ENCODE data around the gene KCNB1.

DNA sequence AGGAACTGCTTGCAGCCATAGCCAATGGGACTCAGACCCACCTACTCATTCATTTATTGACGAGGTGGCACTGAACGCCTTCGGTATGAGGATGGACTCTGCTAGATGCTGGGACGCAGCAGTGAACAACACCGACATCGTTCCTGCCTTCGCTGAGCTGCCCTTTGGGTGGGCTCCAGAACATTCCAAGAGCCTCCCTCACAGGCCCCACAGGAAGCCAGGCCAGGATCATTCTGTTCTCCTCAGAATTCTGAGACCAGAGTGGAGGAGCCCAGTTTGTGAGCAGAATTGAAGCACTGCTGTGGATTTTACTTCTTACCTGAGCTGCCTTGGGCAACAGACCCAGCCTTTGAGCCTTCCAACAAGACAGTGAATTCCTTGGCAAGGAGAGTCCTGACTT lies 82.1 kb downstream of the KCNB1 start:
- TF ChIP-seq, protein P1, sequence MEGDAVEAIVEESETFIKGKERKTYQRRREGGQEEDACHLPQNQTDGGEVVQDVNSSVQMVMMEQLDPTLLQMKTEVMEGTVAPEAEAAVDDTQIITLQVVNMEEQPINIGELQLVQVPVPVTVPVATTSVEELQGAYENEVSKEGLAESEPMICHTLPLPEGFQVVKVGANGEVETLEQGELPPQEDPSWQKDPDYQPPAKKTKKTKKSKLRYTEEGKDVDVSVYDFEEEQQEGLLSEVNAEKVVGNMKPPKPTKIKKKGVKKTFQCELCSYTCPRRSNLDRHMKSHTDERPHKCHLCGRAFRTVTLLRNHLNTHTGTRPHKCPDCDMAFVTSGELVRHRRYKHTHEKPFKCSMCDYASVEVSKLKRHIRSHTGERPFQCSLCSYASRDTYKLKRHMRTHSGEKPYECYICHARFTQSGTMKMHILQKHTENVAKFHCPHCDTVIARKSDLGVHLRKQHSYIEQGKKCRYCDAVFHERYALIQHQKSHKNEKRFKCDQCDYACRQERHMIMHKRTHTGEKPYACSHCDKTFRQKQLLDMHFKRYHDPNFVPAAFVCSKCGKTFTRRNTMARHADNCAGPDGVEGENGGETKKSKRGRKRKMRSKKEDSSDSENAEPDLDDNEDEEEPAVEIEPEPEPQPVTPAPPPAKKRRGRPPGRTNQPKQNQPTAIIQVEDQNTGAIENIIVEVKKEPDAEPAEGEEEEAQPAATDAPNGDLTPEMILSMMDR (IDR thresholded peaks at IDR 0.05; ENCODE audit: poor library complexity, severe bottlenecking): no peak
- TF ChIP-seq POLR2AphosphoS5 (IDR thresholded peaks at IDR 0.05): no peak
- TF ChIP-seq, protein P2, sequence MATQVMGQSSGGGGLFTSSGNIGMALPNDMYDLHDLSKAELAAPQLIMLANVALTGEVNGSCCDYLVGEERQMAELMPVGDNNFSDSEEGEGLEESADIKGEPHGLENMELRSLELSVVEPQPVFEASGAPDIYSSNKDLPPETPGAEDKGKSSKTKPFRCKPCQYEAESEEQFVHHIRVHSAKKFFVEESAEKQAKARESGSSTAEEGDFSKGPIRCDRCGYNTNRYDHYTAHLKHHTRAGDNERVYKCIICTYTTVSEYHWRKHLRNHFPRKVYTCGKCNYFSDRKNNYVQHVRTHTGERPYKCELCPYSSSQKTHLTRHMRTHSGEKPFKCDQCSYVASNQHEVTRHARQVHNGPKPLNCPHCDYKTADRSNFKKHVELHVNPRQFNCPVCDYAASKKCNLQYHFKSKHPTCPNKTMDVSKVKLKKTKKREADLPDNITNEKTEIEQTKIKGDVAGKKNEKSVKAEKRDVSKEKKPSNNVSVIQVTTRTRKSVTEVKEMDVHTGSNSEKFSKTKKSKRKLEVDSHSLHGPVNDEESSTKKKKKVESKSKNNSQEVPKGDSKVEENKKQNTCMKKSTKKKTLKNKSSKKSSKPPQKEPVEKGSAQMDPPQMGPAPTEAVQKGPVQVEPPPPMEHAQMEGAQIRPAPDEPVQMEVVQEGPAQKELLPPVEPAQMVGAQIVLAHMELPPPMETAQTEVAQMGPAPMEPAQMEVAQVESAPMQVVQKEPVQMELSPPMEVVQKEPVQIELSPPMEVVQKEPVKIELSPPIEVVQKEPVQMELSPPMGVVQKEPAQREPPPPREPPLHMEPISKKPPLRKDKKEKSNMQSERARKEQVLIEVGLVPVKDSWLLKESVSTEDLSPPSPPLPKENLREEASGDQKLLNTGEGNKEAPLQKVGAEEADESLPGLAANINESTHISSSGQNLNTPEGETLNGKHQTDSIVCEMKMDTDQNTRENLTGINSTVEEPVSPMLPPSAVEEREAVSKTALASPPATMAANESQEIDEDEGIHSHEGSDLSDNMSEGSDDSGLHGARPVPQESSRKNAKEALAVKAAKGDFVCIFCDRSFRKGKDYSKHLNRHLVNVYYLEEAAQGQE (IDR thresholded peaks at IDR 0.05; ENCODE audit: borderline replicate concordance): no peak
- no peak for TF ChIP-seq EZH2 (IDR thresholded peaks at IDR 0.05; ENCODE audit: borderline replicate concordance, insufficient read depth, low read length, poor library complexity, severe bottlenecking)
- no peak for TF ChIP-seq TAF1 (IDR thresholded peaks at IDR 0.05; ENCODE audit: low read depth)
- no peak for TF ChIP-seq MXI1 (conservative IDR thresholded peaks at IDR 0.05; ENCODE audit: poor library complexity, severe bottlenecking)
- no peak for TF ChIP-seq EP300 (conservative IDR thresholded peaks at IDR 0.05; ENCODE audit: poor library complexity, severe bottlenecking)
